Progenitor cell of endocrine pancreas (in vitro differentiated cells): Measurements from ENCODE around the gene CD177. TPM values are rescaled to one million over a fixed set of nuclear protein-coding genes. Genes with fewer than 3 reads are reported as not detected.
"Not testable (repeated sequence)": the region's sequence is repeated elsewhere in the genome, so short reads cannot be mapped to it uniquely, and the experiment has no call there.

Experiments
- DNase-seq: peaks from one replicate; pipeline ENCODE4 v3.0.0; 2021; ENCODE audit warnings: low spot score; ENCODE audit not compliant: unreplicated experiment
- H3K27ac Mint-ChIP-seq: 2 replicates; pipeline ENCODE4 v1.8.0; 2021; ENCODE audit warnings: mild to moderate bottlenecking, moderate library complexity, mixed read lengths
- H3K27me3 Mint-ChIP-seq: 2 replicates; pipeline ENCODE4 v1.8.0; 2021; ENCODE audit warnings: mixed read lengths
- H3K36me3 Mint-ChIP-seq: 2 replicates; pipeline ENCODE4 v1.8.0; 2022; ENCODE audit warnings: mixed read lengths; ENCODE audit not compliant: insufficient read depth
- H3K4me1 Mint-ChIP-seq: 2 replicates; pipeline ENCODE4 v1.8.0; 2021; ENCODE audit warnings: low read depth, mixed read lengths
- H3K4me3 Mint-ChIP-seq: 2 replicates; pipeline ENCODE4 v1.8.0; 2021; ENCODE audit warnings: low read depth, mild to moderate bottlenecking, moderate library complexity, mixed read lengths
- H3K9me3 Mint-ChIP-seq: 2 replicates; pipeline ENCODE4 v1.8.0; 2021; ENCODE audit warnings: low read depth, mixed read lengths
- CTCF ChIP-seq: fragments of 200-600 bp; sonication (generic); IDR thresholded peaks from one replicate; pipeline ENCODE4 v1.5.0; 2021; ENCODE audit warnings: antibody characterized with exemption, mild to moderate bottlenecking; ENCODE audit not compliant: unreplicated experiment
- total RNA-seq: library from RNA; stranded (reverse); gene quantifications from 2 replicates; pipeline ENCODE4 v1.2.1, GENCODE V29; 2021

Gene CD177
- total RNA-seq, 1 donor from 2014 or later, result not detected

- DNase-seq, result no peak
- Mint-ChIP-seq H3K27me3 (peaks cover 23% of the 10 kb centered on the region), H3K36me3 (no peaks in the 10 kb centered on the region), H3K9me3 (peaks cover 2% of the 10 kb centered on the region), H3K27ac (no peak overlapping the region), H3K4me3 (no peak overlapping the region), H3K4me1 (peaks cover 1% of the 10 kb centered on the region)
- TF ChIP-seq CTCF, result no peak
Measured at GRCh38 chr19:43351998-43352746, 1.3 kb upstream of the CD177 start.

- H3K9me3 Mint-ChIP-seq, result no peaks in the 10 kb centered on the region
- H3K27me3 Mint-ChIP-seq, result peaks cover 23% of the 10 kb centered on the region
- H3K27ac Mint-ChIP-seq, result no peak overlapping the region
- no peaks in the 10 kb centered on the region for H3K36me3 Mint-ChIP-seq
- H3K4me3 Mint-ChIP-seq, result peak overlapping the region; percentile 45
- no peak for TF ChIP-seq CTCF
- no peak for DNase-seq
- peaks cover 1% of the 10 kb centered on the region for H3K4me1 Mint-ChIP-seq
Measured at GRCh38 chr19:43354305-43354627, 780 bp downstream of the CD177 start.

- H3K27ac Mint-ChIP-seq, H3K36me3 Mint-ChIP-seq, H3K9me3 Mint-ChIP-seq, H3K4me3 Mint-ChIP-seq, H3K4me1 Mint-ChIP-seq, DNase-seq: not testable (repeated sequence)
- peaks cover 23% of the 10 kb centered on the region for H3K27me3 Mint-ChIP-seq
Measured at GRCh38 chr19:43356749-43357148, 3.3 kb downstream of the CD177 start.

GRCh38 chr19:43362179-43362578, 8.7 kb downstream of the CD177 start:
- Mint-ChIP-seq H3K9me3 (no peaks in the 10 kb centered on the region), H3K36me3 (no peaks in the 10 kb centered on the region), H3K4me1 (no peaks in the 10 kb centered on the region), H3K27me3 (peaks cover 3% of the 10 kb centered on the region), H3K4me3 (no peak overlapping the region), H3K27ac (no peak overlapping the region)
- no peak for DNase-seq
- TF ChIP-seq CTCF, result no peak

GRCh38 chr19:43362745-43363144, 9.3 kb downstream of the CD177 start:
- Mint-ChIP-seq H3K9me3 (peaks cover 1% of the 10 kb centered on the region), H3K27me3 (peaks cover 5% of the 10 kb centered on the region), H3K36me3 (no peaks in the 10 kb centered on the region), H3K27ac (no peak overlapping the region), H3K4me1 (no peaks in the 10 kb centered on the region), H3K4me3 (no peak overlapping the region)
- no peak for DNase-seq
- TF ChIP-seq CTCF, result no peak

GRCh38 chr19:43365677-43366076, 12.2 kb downstream of the CD177 start:
- H3K36me3 Mint-ChIP-seq, H3K27me3 Mint-ChIP-seq, H3K4me3 Mint-ChIP-seq, DNase-seq, H3K9me3 Mint-ChIP-seq, H3K27ac Mint-ChIP-seq, H3K4me1 Mint-ChIP-seq: not testable (repeated sequence)
